Measurements from ENCODE around the gene TCF25. TPM values are rescaled to one million over a fixed set of nuclear protein-coding genes. Genes with fewer than 3 reads are reported as not detected.

TCF25 gene
- total and polyA plus RNA-seq, 12 donors = 177 to 438 (median 213) TPM

GRCh38 chr16:89920723-89921122 lies 47.3 kb downstream of the TCF25 start:
- H3K9me3 ChIP-seq (replicated peaks in 1 of 3) = no peaks in the 10 kb centered on the region
- H3K27me3 ChIP-seq = no peaks in the 10 kb centered on the region

GRCh38 chr16:89921131-89921701 lies 47.8 kb downstream of the TCF25 start:
- intact Hi-C loops (cut with DNase I) = no loop called here
- H3K27ac ChIP-seq = peak overlapping the region; percentile 88 to 99 (median 97)
- 39 to 60% (median 49%) methylated on average over 3 to 14 of the region's 14 CpGs for WGBS, 4 donors

More at GRCh38 chr16:89920723-89921122, 47.3 kb downstream of the TCF25 start:
- H3K4me1 ChIP-seq (replicated peaks in 1 of 2) = peaks cover 32 to 67% of the 10 kb centered on the region in 2 donors
- no peak overlapping the region for H3K4me3 ChIP-seq
- H3K36me3 ChIP-seq (replicated peaks in 1 of 2) = no peaks in the 10 kb centered on the region
- DNase-seq = peak in 4 of 7 donors; percentile 35 to 50 (median 40)
- 48 to 58% (median 54%) methylated on average over 3 to 6 of the region's 6 CpGs for WGBS, 4 donors
- peak overlapping the region; percentile 88 to 99 (median 97) for H3K27ac ChIP-seq
- intact Hi-C loops (cut with DNase I) = no loop called here
- TF ChIP-seq POLR2A (IDR thresholded peaks at IDR 0.05) = no peak

GRCh38 chr16:89921702-89922476 lies 48.5 kb downstream of the TCF25 start:
- TF ChIP-seq, protein P1, sequence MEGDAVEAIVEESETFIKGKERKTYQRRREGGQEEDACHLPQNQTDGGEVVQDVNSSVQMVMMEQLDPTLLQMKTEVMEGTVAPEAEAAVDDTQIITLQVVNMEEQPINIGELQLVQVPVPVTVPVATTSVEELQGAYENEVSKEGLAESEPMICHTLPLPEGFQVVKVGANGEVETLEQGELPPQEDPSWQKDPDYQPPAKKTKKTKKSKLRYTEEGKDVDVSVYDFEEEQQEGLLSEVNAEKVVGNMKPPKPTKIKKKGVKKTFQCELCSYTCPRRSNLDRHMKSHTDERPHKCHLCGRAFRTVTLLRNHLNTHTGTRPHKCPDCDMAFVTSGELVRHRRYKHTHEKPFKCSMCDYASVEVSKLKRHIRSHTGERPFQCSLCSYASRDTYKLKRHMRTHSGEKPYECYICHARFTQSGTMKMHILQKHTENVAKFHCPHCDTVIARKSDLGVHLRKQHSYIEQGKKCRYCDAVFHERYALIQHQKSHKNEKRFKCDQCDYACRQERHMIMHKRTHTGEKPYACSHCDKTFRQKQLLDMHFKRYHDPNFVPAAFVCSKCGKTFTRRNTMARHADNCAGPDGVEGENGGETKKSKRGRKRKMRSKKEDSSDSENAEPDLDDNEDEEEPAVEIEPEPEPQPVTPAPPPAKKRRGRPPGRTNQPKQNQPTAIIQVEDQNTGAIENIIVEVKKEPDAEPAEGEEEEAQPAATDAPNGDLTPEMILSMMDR (IDR thresholded peaks at IDR 0.05) = no peak
- TF ChIP-seq POLR2A (IDR thresholded peaks at IDR 0.05) = peak; percentile 68 to 73
- peak overlapping the region in 2 of 4 donors; percentile 23 to 67 for H3K4me3 ChIP-seq
- H3K36me3 ChIP-seq (replicated peaks in 1 of 2) = no peaks in the 10 kb centered on the region
- peaks cover 34 to 76% of the 10 kb centered on the region in 2 donors for H3K4me1 ChIP-seq (replicated peaks in 1 of 2)
- WGBS, 4 donors = 2 to 9% (median 4%) methylated on average over 14 to 22 of the region's 22 CpGs
- intact Hi-C loops (cut with DNase I) = no loop called here
- no peaks in the 10 kb centered on the region for H3K27me3 ChIP-seq
- H3K9me3 ChIP-seq (replicated peaks in 1 of 3) = no peaks in the 10 kb centered on the region
- peak; percentile 80 to 97 (median 94) for DNase-seq
- peak overlapping the region; percentile 88 to 99 (median 97) for H3K27ac ChIP-seq

More at GRCh38 chr16:89921131-89921701, 47.8 kb downstream of the TCF25 start:
- peak in 6 of 7 donors; percentile 50 to 71 (median 63) for DNase-seq
- no peak for TF ChIP-seq POLR2A (IDR thresholded peaks at IDR 0.05)
- TF ChIP-seq, protein P1 (IDR thresholded peaks at IDR 0.05) = no peak
- no peaks in the 10 kb centered on the region for H3K27me3 ChIP-seq
- H3K4me3 ChIP-seq = peak overlapping the region in 1 of 4 donors; percentile 67
- H3K36me3 ChIP-seq (replicated peaks in 1 of 2) = no peaks in the 10 kb centered on the region
- H3K9me3 ChIP-seq (replicated peaks in 1 of 3) = no peaks in the 10 kb centered on the region
- H3K4me1 ChIP-seq (replicated peaks in 1 of 2) = peaks cover 34 to 70% of the 10 kb centered on the region in 2 donors

DNA sequence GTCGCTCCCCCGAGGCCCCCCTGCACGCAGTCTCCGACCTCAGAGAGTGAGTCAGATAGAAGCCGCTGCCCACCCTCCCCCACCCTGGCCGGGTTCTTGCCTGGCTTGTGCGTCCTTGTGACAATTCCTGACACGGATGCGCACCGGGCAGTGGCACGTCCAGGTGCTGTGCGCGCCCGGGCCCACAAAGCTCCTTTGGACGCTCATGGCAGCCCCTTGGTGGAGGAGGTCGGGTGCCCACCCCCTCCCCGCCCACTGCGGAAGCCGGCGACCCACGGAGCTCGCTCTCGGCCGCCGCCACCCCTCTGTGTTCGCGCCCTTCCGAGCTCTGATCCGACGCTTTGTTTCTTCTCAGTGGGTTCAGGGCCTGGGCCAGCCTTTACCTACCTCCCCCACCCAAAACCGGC lies 49.1 kb downstream of the TCF25 start:
- peaks cover 34 to 72% of the 10 kb centered on the region in 2 donors for H3K4me1 ChIP-seq (replicated peaks in 1 of 2)
- TF ChIP-seq POLR2A (IDR thresholded peaks at IDR 0.05) = peak; percentile 84 to 87
- TF ChIP-seq, protein P1 (IDR thresholded peaks at IDR 0.05) = no peak
- H3K27ac ChIP-seq = peak overlapping the region; percentile 88 to 99 (median 97)
- peak; percentile 95 to 99 (median 99) for DNase-seq
- no peaks in the 10 kb centered on the region for H3K27me3 ChIP-seq
- 0% methylated on average over 3 to 31 of the region's 31 CpGs for WGBS, 4 donors
- no peaks in the 10 kb centered on the region for H3K36me3 ChIP-seq (replicated peaks in 1 of 2)
- peak overlapping the region in 3 of 4 donors; percentile 3 to 67 (median 23) for H3K4me3 ChIP-seq
- no peaks in the 10 kb centered on the region for H3K9me3 ChIP-seq (replicated peaks in 1 of 3)
- intact Hi-C loops (cut with DNase I) = no loop called here

All from adrenal gland (tissue), 12 donors.